Esophagus muscularis mucosa (tissue), 3 donors: ENCODE data around the gene CHRNG.

Experiments used
- POLR2A ChIP-seq: fragments of 450-650 bp; IDR thresholded peaks from one replicate; pipeline ENCODE4 v1.6.1; 2017; ENCODE audit warnings: antibody characterized with exemption, moderate library complexity, mild to moderate bottlenecking, low read depth
- TF ChIP-seq, protein P1 (sequence below), 3 experiments: fragments of 200-600 bp in 2 of 3; fragments of 450-650 bp in 1 of 3; sonication (generic) in 2 of 3; IDR thresholded peaks; one replicate each; pipeline ENCODE4 v1.5.1; 2017 to 2019; ENCODE audit warnings: antibody characterized with exemption in 3 of 3, mild to moderate bottlenecking in 2 of 3, moderate library complexity in 1 of 3

DNA sequence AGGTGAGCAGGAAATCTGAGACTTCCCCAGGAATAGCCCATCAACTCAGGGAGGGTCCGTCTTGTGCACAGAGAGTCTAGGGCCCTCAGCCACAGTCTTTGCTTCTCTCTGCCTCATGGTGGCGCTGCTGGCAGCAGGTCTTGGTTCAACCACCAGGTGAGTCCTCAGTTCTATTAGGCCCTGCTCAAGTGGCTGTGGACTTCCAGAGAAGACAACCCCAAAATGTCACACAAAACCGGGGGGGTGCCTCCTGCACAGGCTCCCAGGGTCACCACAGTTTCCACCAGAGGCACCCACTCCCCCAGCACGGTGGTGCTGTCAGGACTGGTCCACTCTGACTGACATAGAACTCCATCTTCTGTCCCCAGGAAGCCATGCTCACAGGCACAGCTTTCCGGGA lies 2.4 kb upstream of the CHRNG start:
- TF ChIP-seq, protein P1, sequence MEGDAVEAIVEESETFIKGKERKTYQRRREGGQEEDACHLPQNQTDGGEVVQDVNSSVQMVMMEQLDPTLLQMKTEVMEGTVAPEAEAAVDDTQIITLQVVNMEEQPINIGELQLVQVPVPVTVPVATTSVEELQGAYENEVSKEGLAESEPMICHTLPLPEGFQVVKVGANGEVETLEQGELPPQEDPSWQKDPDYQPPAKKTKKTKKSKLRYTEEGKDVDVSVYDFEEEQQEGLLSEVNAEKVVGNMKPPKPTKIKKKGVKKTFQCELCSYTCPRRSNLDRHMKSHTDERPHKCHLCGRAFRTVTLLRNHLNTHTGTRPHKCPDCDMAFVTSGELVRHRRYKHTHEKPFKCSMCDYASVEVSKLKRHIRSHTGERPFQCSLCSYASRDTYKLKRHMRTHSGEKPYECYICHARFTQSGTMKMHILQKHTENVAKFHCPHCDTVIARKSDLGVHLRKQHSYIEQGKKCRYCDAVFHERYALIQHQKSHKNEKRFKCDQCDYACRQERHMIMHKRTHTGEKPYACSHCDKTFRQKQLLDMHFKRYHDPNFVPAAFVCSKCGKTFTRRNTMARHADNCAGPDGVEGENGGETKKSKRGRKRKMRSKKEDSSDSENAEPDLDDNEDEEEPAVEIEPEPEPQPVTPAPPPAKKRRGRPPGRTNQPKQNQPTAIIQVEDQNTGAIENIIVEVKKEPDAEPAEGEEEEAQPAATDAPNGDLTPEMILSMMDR (IDR thresholded peaks at IDR 0.05), result no peak
- TF ChIP-seq POLR2A, result no peak
